AML-193 (cell line): ENCODE measurements around the gene POGZ.

Experiments used
- DNase-seq, 2 experiments: peaks; one replicate each; lab custom pipeline; 2025; lab: John Stamatoyannopoulos, UW

POGZ gene

DNA sequence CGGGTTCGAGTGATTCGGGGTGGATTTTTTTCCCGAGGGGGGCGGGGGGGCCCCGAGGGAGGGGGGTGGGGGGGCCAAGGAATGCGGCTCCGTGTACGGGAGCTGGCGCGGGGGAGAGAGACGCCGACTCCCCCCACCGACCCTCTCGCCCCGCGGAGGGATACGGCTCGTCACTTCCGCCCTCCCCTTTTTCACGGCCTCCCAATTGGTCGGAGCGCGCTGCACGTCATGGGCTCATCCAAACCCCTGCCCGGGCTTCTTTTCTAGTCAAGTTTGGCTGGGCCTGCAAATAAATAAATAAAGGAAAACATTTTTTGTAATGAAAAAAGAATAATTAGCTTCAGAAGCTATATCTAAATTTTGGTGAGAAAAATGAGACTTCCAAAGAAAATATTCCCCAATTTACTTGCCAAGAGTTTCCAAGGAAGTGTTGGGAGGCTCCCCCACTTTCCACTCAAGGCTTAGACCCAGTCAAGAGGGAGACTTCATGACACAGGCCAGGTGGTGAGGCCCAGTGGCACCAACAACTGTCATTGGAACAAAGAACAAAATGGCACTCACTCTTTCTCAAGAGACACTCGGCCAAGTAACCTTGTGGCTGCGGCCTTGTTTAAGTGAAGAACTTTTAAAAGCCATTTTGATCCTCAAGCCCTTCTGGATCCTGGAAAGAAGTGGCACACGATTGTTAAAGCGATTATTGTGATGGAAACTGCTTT lies at the start of gene POGZ:
Gene POGZ, minus strand, starts transcription at position 164 of the 716 bp plus-strand sequence. CDS start 17,290 bp downstream, outside the sequence.
- DNase-seq: peak; percentile 75

DNA sequence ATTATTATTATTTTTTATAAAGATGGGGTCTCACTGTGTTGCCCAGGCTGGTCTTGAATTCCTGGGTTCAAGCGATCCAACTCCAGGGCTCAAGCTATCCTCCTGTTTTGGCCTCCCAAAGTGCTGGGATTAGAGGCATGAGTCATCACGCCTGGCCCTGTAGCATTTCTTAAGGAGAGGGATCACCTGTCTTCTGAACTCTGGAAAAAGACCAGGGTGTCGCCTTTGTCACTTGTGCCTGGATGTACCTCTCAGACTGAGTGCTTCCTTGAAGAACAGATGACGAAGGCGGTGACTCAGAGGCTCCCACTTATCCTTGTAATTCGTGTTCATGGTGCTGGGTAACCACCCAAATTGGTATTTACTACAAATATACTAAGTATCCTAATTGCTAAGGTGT lies 49.5 kb upstream of the POGZ start:
- no peak for DNase-seq

DNA sequence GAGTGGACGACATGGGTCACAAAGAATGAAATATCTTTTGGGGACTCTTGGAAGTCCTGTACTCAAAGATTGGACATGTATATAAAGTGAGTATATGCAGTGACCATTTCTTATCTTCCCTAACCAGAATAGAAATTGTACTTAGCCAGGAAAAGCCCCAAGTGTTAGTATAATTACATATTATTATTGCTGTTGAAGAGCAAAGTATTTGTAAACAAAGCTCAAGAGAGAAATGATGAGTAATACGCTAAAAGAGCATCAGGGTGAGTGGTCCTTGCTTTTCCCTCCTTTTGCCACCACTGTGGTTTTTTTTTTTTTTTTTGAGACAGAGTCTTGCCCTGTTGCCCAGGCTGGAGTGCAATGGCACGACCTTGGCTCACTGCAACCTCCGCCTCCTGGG lies 45.5 kb upstream of the POGZ start:
- no peak for DNase-seq

DNA sequence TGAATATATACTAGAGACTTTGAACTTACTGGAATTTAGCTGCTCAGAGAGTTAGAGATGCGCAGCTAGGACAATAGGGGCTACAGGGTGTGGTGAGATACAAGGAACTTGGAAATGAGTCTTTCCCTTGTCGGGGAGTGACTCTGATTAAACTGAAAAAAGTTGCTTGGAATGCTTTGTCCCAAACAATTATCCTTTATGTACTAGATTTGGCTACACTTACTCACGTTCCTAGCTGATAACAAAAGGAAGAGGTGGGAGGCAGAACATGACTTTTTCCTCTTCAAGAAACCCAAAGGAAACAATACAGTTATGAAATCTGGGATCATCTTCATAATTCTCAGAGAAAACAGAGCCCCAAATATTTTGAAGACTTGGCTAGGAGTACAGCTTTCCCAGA lies 45.0 kb upstream of the POGZ start:
- no peak for DNase-seq

DNA sequence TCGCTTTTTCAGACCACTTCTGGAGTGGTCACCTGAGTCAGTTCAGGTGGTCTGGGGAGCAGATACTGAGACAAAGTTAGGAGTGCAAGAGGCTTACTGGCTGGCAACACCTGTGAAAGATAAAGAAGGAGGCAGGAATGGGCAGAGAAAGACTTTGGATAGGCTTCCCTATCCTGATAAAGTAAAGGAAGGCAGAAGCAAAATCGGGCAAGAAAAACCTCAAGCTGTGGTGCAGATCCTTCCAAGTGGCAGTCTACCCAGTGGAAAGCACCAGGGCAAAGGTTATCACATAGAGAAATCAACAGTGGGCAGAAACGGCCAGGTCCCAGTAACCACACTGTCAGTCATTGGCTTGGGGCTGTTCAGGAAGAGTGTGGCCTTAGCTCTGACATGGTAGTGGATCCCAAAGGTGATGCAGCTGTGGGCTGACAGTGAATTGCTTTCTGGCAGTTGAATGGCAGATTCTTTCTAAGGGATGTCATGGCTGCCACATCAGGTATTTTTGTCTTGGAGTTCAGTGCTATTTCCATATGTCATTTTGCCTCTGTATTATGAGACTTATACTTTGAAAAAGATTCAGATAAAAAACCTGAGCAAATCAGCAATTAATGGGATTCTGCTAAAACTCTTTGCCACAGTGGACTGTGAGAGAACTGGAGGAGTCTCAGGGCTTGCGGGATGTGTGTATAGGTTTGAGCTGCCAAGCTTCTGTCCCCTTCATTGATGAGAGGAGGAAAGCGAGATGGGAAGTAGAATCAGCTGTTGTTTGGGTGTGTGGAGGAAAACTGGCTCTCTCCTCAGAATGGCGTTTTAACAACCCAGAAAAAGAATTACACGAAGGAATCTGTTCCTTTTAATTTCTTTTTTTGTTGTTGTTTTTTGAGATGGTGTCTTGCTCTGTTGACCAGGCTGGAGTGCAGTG lies 43.8 kb upstream of the POGZ start:
- no peak for DNase-seq

DNA sequence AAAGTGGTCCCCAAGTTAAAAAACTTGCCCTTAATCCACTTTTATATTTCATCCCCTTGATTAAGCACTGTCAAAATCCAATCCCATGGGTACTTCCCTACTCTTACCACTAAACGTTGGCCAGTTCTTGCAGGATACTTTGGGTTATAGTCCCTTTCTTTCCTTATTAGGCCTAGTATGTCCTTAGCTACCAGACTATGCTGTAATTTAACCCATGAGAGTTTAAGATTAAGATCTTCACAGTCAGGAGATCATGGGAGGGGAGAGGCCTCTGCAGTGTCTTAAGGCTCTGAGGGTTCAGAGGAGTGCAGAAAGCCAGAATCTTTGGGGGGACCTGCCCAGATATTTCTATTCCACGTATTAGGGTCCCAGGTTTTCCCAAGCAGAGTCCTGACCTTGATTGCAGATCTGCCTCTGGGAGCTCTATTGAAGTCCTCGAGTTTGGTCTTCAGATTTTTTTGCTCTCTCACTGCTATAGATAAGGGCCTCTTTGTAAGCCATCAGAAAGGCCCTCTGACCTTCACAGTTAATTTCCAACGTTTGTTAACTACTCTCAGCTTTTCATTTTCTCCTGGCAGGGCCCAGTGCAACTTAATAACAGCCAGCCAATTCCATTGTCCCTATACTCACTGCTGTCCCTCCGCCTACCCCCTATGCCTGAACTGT lies 42.9 kb upstream of the POGZ start:
- DNase-seq: no peak

GRCh38 chr1:151501474-151501873 lies 42.2 kb upstream of the POGZ start:
- DNase-seq: no peak

DNA sequence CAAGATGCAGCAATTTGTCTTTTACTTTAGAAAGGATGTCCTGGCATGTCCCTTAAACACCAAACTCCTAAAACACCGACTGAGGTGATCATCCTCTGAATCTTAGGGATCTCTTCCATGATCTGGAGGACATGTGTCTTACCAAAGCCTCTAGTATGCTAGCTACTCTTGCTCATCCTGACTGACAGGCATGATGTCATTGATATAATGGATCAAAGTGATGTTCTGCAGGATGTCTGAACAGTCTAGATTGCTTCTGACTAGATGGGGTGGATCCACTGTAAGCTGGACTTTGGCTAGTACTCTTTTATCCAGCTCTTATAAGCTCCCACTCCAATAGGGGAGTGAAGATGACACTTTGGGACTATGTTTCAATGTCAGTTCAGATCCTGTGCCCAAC lies 40.6 kb upstream of the POGZ start:
- DNase-seq: no peak

DNA sequence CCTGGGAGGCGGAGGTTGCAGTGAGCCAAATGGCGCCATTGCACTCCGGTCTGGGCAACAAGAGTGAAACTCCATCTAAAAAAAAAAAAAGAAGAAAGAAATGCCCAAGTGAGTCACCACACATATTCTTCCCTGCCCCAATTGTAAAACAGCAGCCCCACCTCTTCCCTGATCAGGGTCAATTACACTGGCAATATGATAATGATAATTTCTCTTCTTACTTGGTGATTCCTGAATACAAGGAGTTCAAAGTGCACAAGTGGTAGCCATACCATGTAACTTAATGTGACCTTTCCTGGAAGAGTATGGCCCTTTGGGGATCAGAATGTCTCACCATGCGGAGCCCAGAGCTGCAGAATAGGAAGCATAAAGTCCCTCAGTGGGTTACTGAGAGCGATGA lies 40.1 kb upstream of the POGZ start:
- DNase-seq: no peak

- DNase-seq: no peak
These were observed 36.0 kb upstream of the POGZ start for GRCh38 chr1:151495316-151495715.

DNA sequence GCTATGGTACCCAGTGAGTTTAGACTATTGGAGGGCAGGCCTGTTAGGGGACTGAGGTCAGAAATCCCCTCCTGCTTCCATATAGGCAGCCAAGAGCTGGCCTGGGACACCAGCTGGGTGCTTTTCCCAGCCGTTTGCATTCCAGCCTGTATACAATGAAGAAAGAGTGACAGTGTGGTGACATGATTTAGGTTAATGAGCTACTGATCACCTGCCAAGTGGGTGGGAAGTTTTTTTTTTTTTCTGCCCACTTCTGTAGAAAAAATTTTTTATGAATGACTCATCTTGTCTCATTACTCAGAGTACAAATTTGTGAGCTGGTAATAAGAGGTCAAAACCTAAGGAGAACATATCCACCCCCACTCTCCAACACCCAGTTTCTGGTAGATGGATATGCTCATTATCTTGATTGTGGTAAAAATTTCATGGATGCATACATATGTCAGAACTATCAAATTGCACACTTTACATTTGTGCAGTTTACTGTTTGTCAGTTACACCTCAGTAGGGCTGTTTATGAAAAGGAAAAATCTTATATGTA lies 35.5 kb upstream of the POGZ start:
- no peak for DNase-seq

- DNase-seq: no peak
These were observed 33.7 kb upstream of the POGZ start for GRCh38 chr1:151493042-151493441.

GRCh38 chr1:151492120-151492519 lies 32.8 kb upstream of the POGZ start:
- no peak for DNase-seq

DNA sequence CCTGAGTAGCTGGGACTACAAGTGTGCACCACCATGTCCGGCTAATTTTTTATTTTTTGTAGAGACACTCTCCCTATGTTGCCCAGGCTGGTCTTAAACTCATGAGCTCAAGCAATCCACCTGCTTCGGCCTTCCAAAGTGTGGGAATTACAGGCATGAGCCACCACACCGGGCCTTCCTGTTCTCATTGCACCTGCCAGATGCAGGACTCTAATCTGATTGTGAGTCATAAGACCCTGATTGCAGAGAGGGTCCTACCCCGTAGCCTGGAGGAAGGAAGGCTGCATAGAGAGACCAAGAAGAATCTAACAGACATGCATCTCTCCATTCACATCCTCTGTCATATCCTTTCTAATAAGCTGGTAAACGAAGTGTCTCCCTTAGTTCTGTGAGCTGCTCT lies 32.3 kb upstream of the POGZ start:
- DNase-seq: no peak

DNA sequence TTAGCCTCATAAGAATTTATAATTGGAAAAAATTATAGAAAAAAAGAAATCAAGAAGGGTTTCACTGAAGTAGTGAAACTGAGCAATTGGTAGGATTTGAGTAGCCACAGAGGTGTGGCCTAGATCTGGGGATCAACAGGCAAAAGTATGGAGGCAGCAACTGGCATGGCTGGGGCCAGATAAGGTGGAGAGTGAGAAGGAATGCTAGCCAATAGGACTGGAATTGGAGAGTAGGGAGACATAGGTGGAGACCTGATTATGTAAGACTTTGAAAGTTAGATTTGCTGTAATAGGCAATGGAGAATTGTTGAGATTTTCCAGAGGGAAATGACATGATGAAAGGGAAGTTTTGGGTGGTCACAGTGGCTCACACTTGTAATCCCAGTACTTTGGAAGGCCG lies 27.3 kb upstream of the POGZ start:
- DNase-seq: no peak

DNA sequence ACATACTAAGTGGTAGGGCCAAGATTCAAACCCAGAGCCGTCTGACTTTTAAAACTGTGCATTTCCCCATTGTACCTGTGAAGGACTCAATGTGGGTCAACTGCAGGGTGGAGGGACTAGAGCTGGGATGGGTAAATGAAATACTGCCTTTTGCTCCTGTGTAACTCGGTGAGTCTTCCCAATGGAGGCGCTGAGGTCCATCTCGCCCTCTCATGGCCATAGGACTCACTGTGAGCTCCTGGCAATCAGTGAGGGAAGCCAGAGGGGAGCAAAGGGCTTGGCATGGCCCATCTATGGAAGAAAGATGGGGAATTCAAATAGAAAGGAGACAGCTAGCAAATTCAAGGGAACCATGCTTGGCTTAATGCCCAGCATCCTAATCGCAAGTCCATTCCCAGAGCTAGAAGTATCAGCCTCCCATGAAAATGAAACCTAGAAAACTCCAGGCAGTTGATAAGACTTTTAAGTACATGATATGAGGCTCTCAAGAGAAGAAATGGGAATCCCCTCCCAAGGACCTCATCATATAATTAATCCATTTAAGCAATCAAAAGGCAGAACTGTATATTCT lies 26.5 kb upstream of the POGZ start:
- DNase-seq: no peak

DNA sequence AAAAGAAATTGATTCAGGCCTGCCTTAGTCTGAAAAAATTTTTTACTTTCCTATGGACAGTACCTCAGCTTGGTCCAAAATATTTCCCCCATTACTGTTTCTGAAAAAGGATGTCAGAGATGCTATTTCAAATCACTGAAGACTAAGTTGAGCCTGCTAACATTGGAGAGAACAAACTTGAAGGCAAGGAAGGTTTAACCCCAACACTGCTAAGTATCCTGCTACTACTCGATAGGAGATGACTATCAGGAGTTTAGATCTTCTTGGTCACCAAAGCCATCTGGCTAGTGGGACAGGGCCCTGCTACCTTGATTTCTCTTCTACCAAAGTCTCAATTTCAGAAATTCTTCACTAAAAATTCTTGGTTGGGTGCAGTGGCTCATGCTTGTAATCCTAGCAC lies 22.7 kb upstream of the POGZ start:
- DNase-seq: no peak

- DNase-seq: no peak
These were observed 20.2 kb upstream of the POGZ start for GRCh38 chr1:151479462-151479861.

GRCh38 chr1:151478923-151479322 lies 19.6 kb upstream of the POGZ start:
- no peak for DNase-seq

- DNase-seq: no peak
These were observed 19.0 kb upstream of the POGZ start for GRCh38 chr1:151478140-151478812.

DNA sequence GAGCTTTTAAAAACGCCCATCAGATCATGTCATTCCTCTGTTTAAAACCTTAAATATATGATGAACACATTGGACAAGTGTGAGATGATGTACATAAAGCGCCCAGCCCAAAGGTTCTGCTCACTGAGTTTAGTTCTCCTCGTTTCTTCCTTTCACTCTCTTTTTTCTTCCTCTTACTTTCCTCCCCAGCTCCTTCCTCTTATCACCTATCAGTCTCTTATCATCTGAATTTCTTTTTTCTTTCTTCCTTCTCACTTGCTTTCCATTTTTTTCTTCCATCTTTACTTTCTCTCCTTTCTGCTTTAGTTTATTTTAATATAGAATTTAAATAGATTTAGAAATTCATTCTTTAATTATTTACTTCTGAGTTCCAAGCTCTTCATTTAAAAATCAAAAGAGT lies 17.8 kb upstream of the POGZ start:
- no peak for DNase-seq

DNA sequence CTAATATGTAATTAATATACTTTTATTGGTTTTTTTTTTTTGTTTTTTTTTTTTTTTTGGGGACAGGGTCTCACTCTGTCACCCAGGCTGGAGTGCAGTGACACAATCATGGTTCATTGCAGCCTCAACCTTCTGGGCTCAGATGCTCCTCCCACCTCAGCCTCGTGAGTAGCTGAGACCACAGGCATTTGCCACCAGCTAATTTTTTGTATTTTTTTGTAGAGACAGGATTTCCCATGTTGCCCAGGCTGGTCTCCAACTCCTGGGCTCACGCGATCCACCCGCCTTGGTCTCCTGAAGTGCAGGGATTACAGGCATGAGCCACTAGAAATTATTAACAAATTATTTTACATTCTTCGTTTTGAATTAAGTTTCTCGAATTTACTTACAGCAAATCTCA lies 16.8 kb upstream of the POGZ start:
- DNase-seq: no peak
